OCI-LY1 (cell line): ENCODE data around the gene AMH.

ENCODE experiments used
- H2AFZ ChIP-seq: fragments of 200-600 bp; sonication (generic), shearing (Covaris generic); 2 replicates; pipeline ENCODE4 v1.6.0; 2014; ENCODE audit warnings: antibody characterized with exemption, mild to moderate bottlenecking, low read length
- H3F3A ChIP-seq: fragments of 200-600 bp; sonication (generic), shearing (Covaris generic); 2 replicates; pipeline ENCODE4 v1.6.0; 2014; ENCODE audit warnings: mild to moderate bottlenecking, antibody characterized with exemption, low read length, moderate library complexity; ENCODE audit not compliant: insufficient read depth
- H3K27ac ChIP-seq: fragments of 200-600 bp; sonication (generic); 2 replicates; pipeline ENCODE4 v1.5.1; 2014; ENCODE audit warnings: low read length, mixed run types, mild to moderate bottlenecking, low read depth; ENCODE audit not compliant: poor library complexity, severe bottlenecking
- H3K27me3 ChIP-seq: fragments of 200-600 bp; sonication (generic); 2 replicates; pipeline ENCODE4 v1.6.0; 2014; ENCODE audit warnings: antibody characterized with exemption, mild to moderate bottlenecking, low read length, moderate library complexity; ENCODE audit not compliant: insufficient read depth
- H3K36me3 ChIP-seq: fragments of 200-600 bp; sonication (generic); 2 replicates; pipeline ENCODE4 v1.6.1; 2014; ENCODE audit warnings: mild to moderate bottlenecking, antibody characterized with exemption, low read length, moderate library complexity, mixed read lengths; ENCODE audit not compliant: insufficient read depth
- H3K4me1 ChIP-seq: fragments of 200-600 bp; sonication (generic); 2 replicates; pipeline ENCODE4 v1.5.1; 2014; ENCODE audit warnings: mild to moderate bottlenecking, low read length, moderate library complexity; ENCODE audit not compliant: insufficient read depth, severe bottlenecking
- H3K4me2 ChIP-seq: fragments of 200-600 bp; sonication (generic), shearing (Covaris generic); 2 replicates; pipeline ENCODE4 v1.6.1; 2014; ENCODE audit warnings: low read length
- H3K4me3 ChIP-seq: fragments of 200-600 bp; sonication (generic); 2 replicates; pipeline ENCODE4 v1.5.1; 2014; ENCODE audit warnings: low read length, low read depth, mild to moderate bottlenecking, mixed read lengths; ENCODE audit not compliant: poor library complexity, severe bottlenecking
- H3K79me2 ChIP-seq: fragments of 200-600 bp; shearing (Covaris generic); 2 replicates; pipeline ENCODE4 v1.6.1; 2016; ENCODE audit warnings: mixed run types, low read length, mixed read lengths; ENCODE audit not compliant: insufficient read depth
- H3K9ac ChIP-seq: fragments of 200-600 bp; sonication (generic), shearing (Covaris generic); 2 replicates; pipeline ENCODE4 v1.6.1; 2014; ENCODE audit warnings: mild to moderate bottlenecking, low read length, mixed read lengths
- H3K9me2 ChIP-seq: fragments of 200-600 bp; sonication (generic), shearing (Covaris generic); 2 replicates; pipeline ENCODE4 v1.6.1; 2014; ENCODE audit warnings: low read depth, mild to moderate bottlenecking, low read length, mixed read lengths
- H3K9me3 ChIP-seq: fragments of 200-600 bp; shearing (Covaris generic); 2 replicates; pipeline ENCODE4 v1.6.1; 2014; ENCODE audit warnings: low read length, mixed read lengths
- H4K20me1 ChIP-seq: fragments of 200-600 bp; sonication (generic), shearing (Covaris generic); 2 replicates; pipeline ENCODE4 v1.6.0; 2016; ENCODE audit warnings: mild to moderate bottlenecking, low read length; ENCODE audit not compliant: insufficient read depth
- CTCF ChIP-seq: fragments of 200-600 bp; sonication (generic), shearing (Covaris generic); IDR thresholded peaks from 2 replicates; pipeline ENCODE4 v1.5.1; 2017; ENCODE audit warnings: mild to moderate bottlenecking, antibody characterized with exemption, low read length, moderate library complexity, mixed read lengths
- EZH2 ChIP-seq: fragments of 200-600 bp; sonication (generic), shearing (Covaris generic); IDR thresholded peaks from 2 replicates; pipeline ENCODE4 v1.8.0; 2017; ENCODE audit warnings: borderline replicate concordance, mixed run types, mild to moderate bottlenecking, antibody characterized with exemption, low read length, moderate library complexity, mixed read lengths

Gene AMH

GRCh38 chr19:2247433-2248101 is 1.6 kb upstream of the AMH start:
- no peak overlapping the region for H2AFZ ChIP-seq
- H3K9me2 ChIP-seq = no peaks in the 10 kb centered on the region
- H3K27ac ChIP-seq = no peak overlapping the region
- no peaks in the 10 kb centered on the region for H4K20me1 ChIP-seq
- no peaks in the 10 kb centered on the region for H3K79me2 ChIP-seq
- no peak overlapping the region for H3K4me3 ChIP-seq
- H3K9me3 ChIP-seq = no peaks in the 10 kb centered on the region
- no peaks in the 10 kb centered on the region for H3F3A ChIP-seq
- H3K36me3 ChIP-seq = peaks cover 55% of the 10 kb centered on the region
- no peaks in the 10 kb centered on the region for H3K4me1 ChIP-seq
- H3K27me3 ChIP-seq = no peaks in the 10 kb centered on the region
- TF ChIP-seq CTCF (no peak), EZH2 (no peak)
- H3K4me2 ChIP-seq = no peak overlapping the region
- H3K9ac ChIP-seq = no peak overlapping the region

- Histone ChIP-seq H3K4me3 (no peak overlapping the region), H4K20me1 (no peaks in the 10 kb centered on the region), H3K36me3 (peaks cover 48% of the 10 kb centered on the region), H3K27me3 (no peaks in the 10 kb centered on the region), H3K4me2 (no peak overlapping the region), H3K27ac (no peak overlapping the region), H2AFZ (no peak overlapping the region), H3K79me2 (no peaks in the 10 kb centered on the region), H3K9me3 (no peaks in the 10 kb centered on the region), H3F3A (no peaks in the 10 kb centered on the region), H3K9ac (no peak overlapping the region), H3K9me2 (no peaks in the 10 kb centered on the region), H3K4me1 (no peaks in the 10 kb centered on the region)
- TF ChIP-seq EZH2 = no peak
- no peak for TF ChIP-seq CTCF
These were observed 750 bp upstream of the AMH start for GRCh38 chr19:2248136-2249009.

- Histone ChIP-seq H4K20me1 (no peaks in the 10 kb centered on the region), H3F3A (no peaks in the 10 kb centered on the region), H3K9ac (no peak overlapping the region), H3K9me3 (no peaks in the 10 kb centered on the region), H3K9me2 (no peaks in the 10 kb centered on the region), H3K4me1 (no peaks in the 10 kb centered on the region), H2AFZ (no peak overlapping the region), H3K36me3 (peaks cover 31% of the 10 kb centered on the region), H3K79me2 (no peaks in the 10 kb centered on the region), H3K27me3 (no peaks in the 10 kb centered on the region), H3K4me2 (no peak overlapping the region), H3K27ac (no peak overlapping the region), H3K4me3 (no peak overlapping the region)
- TF ChIP-seq CTCF (no peak), EZH2 (no peak)
These were observed 1.0 kb downstream of the AMH start for GRCh38 chr19:2249880-2250765.
